Endothelial cell of umbilical vein (primary cell): ENCODE results near the gene HIC1. TPM values are rescaled to one million over a fixed set of nuclear protein-coding genes. Genes with fewer than 3 reads are reported as not detected.

Source experiments
- BruUV-seq: library from RNA; stranded (reverse); fragments of 400-500 nt; replicated peaks from 2 replicates; lab custom pipeline; 2021; lab: Mats Ljungman, UMichigan
- CTCF ChIA-PET: fragments of 300-600, 350-600 bp; sonication (Branson Sonifier 250); formaldehyde crosslinking; loops from one replicate; lab custom pipeline; 2021; ENCODE audit warnings: antibody characterized with exemption, inconsistent platforms; lab: Charles Lee
- POLR2A ChIA-PET: fragments of 300-600, 350-600 bp; sonication (Branson Sonifier 250); formaldehyde crosslinking; loops from one replicate; lab custom pipeline; 2021; ENCODE audit warnings: antibody characterized with exemption, inconsistent platforms; lab: Charles Lee
- DNase-seq: peaks from one replicate; pipeline ENCODE4 v3.0.0-alpha.2; 2011; ENCODE audit warnings: low read depth, low spot score
- FAIRE-seq: peaks from 2 replicates; lab custom pipeline; 2011; peaks lifted over from hg19 to GRCh38; lab: Jason Lieb, UNC
- H2AFZ ChIP-seq: 2 replicates; pipeline ENCODE4 v1.6.0; 2012; ENCODE audit warnings: low read depth, low read length, control low read depth, inconsistent platforms
- H3K27ac ChIP-seq: 2 replicates; pipeline ENCODE4 v1.5.1; 2011; ENCODE audit warnings: low read depth, mild to moderate bottlenecking, control low read depth, low read length, moderate library complexity; ENCODE audit not compliant: insufficient read depth
- H3K27me3 ChIP-seq, 2 experiments: 2 replicates each; pipeline versions ENCODE4 v1.6.0 to v1.6.1; 2011; ENCODE audit warnings: low read length in 2 of 2, mixed read lengths in 1 of 2; ENCODE audit not compliant: control insufficient read depth in 2 of 2, insufficient read depth in 2 of 2
- H3K36me3 ChIP-seq, 2 experiments: 2 replicates in 1 of 2; 3 replicates in 1 of 2; pipeline ENCODE4 v1.5.1; 2011; ENCODE audit warnings: low read length in 2 of 2, mild to moderate bottlenecking in 1 of 2, moderate library complexity in 1 of 2; ENCODE audit not compliant: control insufficient read depth in 2 of 2, insufficient read depth in 2 of 2; ENCODE audit errors: extremely low read depth in 1 of 2
- H3K4me1 ChIP-seq: 3 replicates; pipeline ENCODE4 v1.5.1; 2011; ENCODE audit warnings: mild to moderate bottlenecking, low read length; ENCODE audit not compliant: control insufficient read depth, insufficient read depth; ENCODE audit errors: extremely low read depth
- H3K4me2 ChIP-seq: 2 replicates; pipeline ENCODE4 v1.6.1; 2011; ENCODE audit warnings: low read length, control low read depth, mixed read lengths; ENCODE audit not compliant: insufficient read depth
- H3K4me3 ChIP-seq, 3 experiments: fragments of 200-600 bp in 1 of 3; sonication (generic), shearing (Covaris generic) in 1 of 3; replicated peaks in 1 of 3; 2 replicates each; pipeline ENCODE4 v1.5.1; 2011 to 2016; ENCODE audit warnings: control low read depth in 3 of 3, low read length in 3 of 3, mild to moderate bottlenecking in 2 of 3, inconsistent platforms in 1 of 3, low read depth in 1 of 3, moderate library complexity in 1 of 3; ENCODE audit not compliant: insufficient read depth in 1 of 3
- H3K79me2 ChIP-seq: 2 replicates; pipeline ENCODE4 v1.6.0; 2012; ENCODE audit warnings: low read length, inconsistent platforms; ENCODE audit not compliant: control insufficient read depth, insufficient read depth
- H3K9ac ChIP-seq: replicated peaks from 2 replicates; pipeline ENCODE3; 2011; ENCODE audit warnings: low read length, control low read depth; ENCODE audit not compliant: insufficient read depth; ENCODE audit errors: extremely low read depth
- H3K9me1 ChIP-seq: replicated peaks from 3 replicates; pipeline ENCODE4 v1.6.0; 2011; ENCODE audit warnings: mild to moderate bottlenecking, low read length; ENCODE audit not compliant: control insufficient read depth, insufficient read depth; ENCODE audit errors: extremely low read depth
- H3K9me3 ChIP-seq: replicated peaks from 2 replicates; pipeline ENCODE4 v1.5.1; 2012; ENCODE audit warnings: low read length, inconsistent platforms; ENCODE audit not compliant: control insufficient read depth, insufficient read depth
- H4K20me1 ChIP-seq: replicated peaks from 2 replicates; pipeline ENCODE3; 2011; ENCODE audit warnings: mild to moderate bottlenecking, low read length; ENCODE audit not compliant: control insufficient read depth, insufficient read depth; ENCODE audit errors: extremely low read depth
- CTCF ChIP-seq, 2 donors: IDR thresholded peaks; 1 replicate in 1 of 2; 2 replicates in 1 of 2; pipeline ENCODE4 v1.5.1; 2011; ENCODE audit warnings: low read length in 2 of 2, mild to moderate bottlenecking in 2 of 2, moderate library complexity in 2 of 2, control low read depth in 1 of 2, inconsistent platforms in 1 of 2, low read depth in 1 of 2; ENCODE audit not compliant: insufficient read depth in 1 of 2; ENCODE audit errors: extremely low read depth in 1 of 2
- EZH2 ChIP-seq: IDR thresholded peaks from 2 replicates; pipeline ENCODE4 v1.6.1; 2012; ENCODE audit warnings: borderline replicate concordance, low read depth, mild to moderate bottlenecking, moderate library complexity, low read length, inconsistent platforms; ENCODE audit not compliant: severe bottlenecking
- FOS ChIP-seq: IDR thresholded peaks from 2 replicates; pipeline ENCODE4 v1.6.1; 2011; ENCODE audit warnings: mild to moderate bottlenecking, low read length, moderate library complexity, borderline replicate concordance; ENCODE audit not compliant: insufficient read depth
- GATA2 ChIP-seq: IDR thresholded peaks from 2 replicates; pipeline ENCODE4 v1.7.0; 2011; ENCODE audit warnings: low read depth, mild to moderate bottlenecking, moderate library complexity, mixed read lengths, low read length; ENCODE audit not compliant: insufficient read length, insufficient read depth
- JUN ChIP-seq: IDR thresholded peaks from 2 replicates; pipeline ENCODE4 v1.6.1; 2011; ENCODE audit warnings: borderline replicate concordance, low read depth; ENCODE audit not compliant: insufficient read length, insufficient read depth
- MAX ChIP-seq: IDR thresholded peaks from 2 replicates; pipeline ENCODE4 v1.6.1; 2011; ENCODE audit not compliant: insufficient read depth, insufficient read length
- MYC ChIP-seq: IDR thresholded peaks from one replicate; pipeline ENCODE4 v1.6.1; 2011; ENCODE audit warnings: mild to moderate bottlenecking, low read depth, low read length
- POLR2A ChIP-seq: IDR thresholded peaks from 2 replicates; pipeline ENCODE4 v1.6.1; 2012; ENCODE audit warnings: low read depth, mild to moderate bottlenecking, control low read depth, low read length
- POLR2AphosphoS5 ChIP-seq: IDR thresholded peaks from 2 replicates; pipeline ENCODE4 v1.6.1; 2012; ENCODE audit warnings: low read depth, mild to moderate bottlenecking, control low read depth, low read length, moderate library complexity; ENCODE audit not compliant: insufficient read depth
- dilution Hi-C: fragments of 300-500 bp; cut with MboI; formaldehyde crosslinking; loops from one replicate; pipeline ENCODE4 v1.15.0; 2019; ENCODE audit warnings: low sequenced_read_pairs; ENCODE audit not compliant: extremely low pct_ligation_motif_present
- intact Hi-C: fragments of 100-400 bp; cut with micrococcal nuclease; formaldehyde crosslinking; loops from one replicate; pipeline ENCODE4 v1.10.0; 2022
- polyA plus RNA-seq, 4 experiments: library from polyadenylated mRNA; depleted of rRNA in 3 of 4; stranded (reverse) in 3 of 4; unstranded in 1 of 4; fragments of >200 nt; gene quantifications; 2 replicates each; pipeline versions ENCODE4 v1.2.1 to v1.2.3, GENCODE V29; 2011 to 2012; ENCODE audit warnings: missing spikeins in 1 of 4
- total RNA-seq: library from RNA; stranded (reverse); gene quantifications from 2 replicates; pipeline ENCODE4 v1.2.3, GENCODE V29; 2021

The HIC1 gene
- total and polyA plus RNA-seq, 2 donors (not counting 3 experiments of a cell fraction or from before 2014, with no cell fraction given), result 18.2 to 35.5 TPM

- Histone ChIP-seq H3K27me3 (peaks cover 16 to 28% of the 10 kb centered on the region in 2 experiments), H3K9me3 (no peaks in the 10 kb centered on the region), H2AFZ (no peak overlapping the region), H3K27ac (no peak overlapping the region), H4K20me1 (no peaks in the 10 kb centered on the region), H3K9ac (no peak overlapping the region), H3K4me3 (no peak overlapping the region), H3K79me2 (no peaks in the 10 kb centered on the region), H3K4me1 (peaks cover 15% of the 10 kb centered on the region), H3K9me1 (no peaks in the 10 kb centered on the region), H3K36me3 (no peaks in the 10 kb centered on the region), H3K4me2 (no peak overlapping the region)
- ChIA-PET CTCF (interaction anchor here (1.5 to 2.8 kb wide), 3 partner anchors 105 to 127 kb away, joined by 4 to 23 read pairs (median 8); no protein-coding TSS in a partner anchor), POLR2A (no interaction called here)
- intact Hi-C loops (no loop called here), dilution Hi-C loops (no loop called here)
- no peak for FAIRE-seq
- BruUV-seq, result no TSS peak
- TF ChIP-seq POLR2A (no peak), JUN (no peak), MAX (no peak), POLR2AphosphoS5 (no peak), GATA2 (no peak), FOS (no peak), MYC (no peak), CTCF (IDR thresholded peaks at IDR 0.05; ENCODE audit: extremely low read depth in 1 of 2, insufficient read depth in 1 of 2, low read depth in 1 of 2, low read length in 2 of 2) (no peak), EZH2 (no peak)
- no peak for DNase-seq
Measured at GRCh38 chr17:2019723-2020122, 35.2 kb upstream of the HIC1 start.
